HEK293T (cell line): Measurements from ENCODE around the gene GPR155.
"Not testable (repeated sequence)": the region's sequence is repeated elsewhere in the genome, so short reads cannot be mapped to it uniquely, and the experiment has no call there.

ENCODE experiments used
- CTCF ChIA-PET: fragments of 350-600 bp; formaldehyde crosslinking; extraction: SDS; loops from one replicate; lab custom pipeline; 2021; ENCODE audit warnings: antibody characterized with exemption, inconsistent platforms; lab: Yijun Ruan, JAX
- POLR2A ChIA-PET: fragments of 350-600 bp; formaldehyde crosslinking; extraction: SDS; loops from one replicate; lab custom pipeline; 2020; ENCODE audit warnings: antibody characterized with exemption, inconsistent platforms; lab: Yijun Ruan, JAX
- DNase-seq: peaks from one replicate; pipeline ENCODE4 v3.0.0; 2012; ENCODE audit warnings: mixed read lengths; ENCODE audit errors: extremely low spot score
- ARNT ChIP-seq: fragments of 450-650 bp; IDR thresholded peaks from 2 replicates; pipeline ENCODE4 v1.6.1; 2017; ENCODE audit warnings: mild to moderate bottlenecking
- BHLHE40 ChIP-seq: fragments of 450-650 bp; IDR thresholded peaks from 2 replicates; pipeline ENCODE4 v1.6.1; 2016; ENCODE audit warnings: mild to moderate bottlenecking, moderate library complexity, borderline replicate concordance
- CTBP1 ChIP-seq: fragments of 450-650 bp; IDR thresholded peaks from 2 replicates; pipeline ENCODE4 v1.6.1; 2016; ENCODE audit warnings: borderline replicate concordance
- ELF4 ChIP-seq: fragments of 450-650 bp; IDR thresholded peaks from 2 replicates; pipeline ENCODE4 v1.6.1; 2017; ENCODE audit warnings: antibody characterized with exemption
- FOXA1 ChIP-seq: fragments of 450-650 bp; IDR thresholded peaks from 2 replicates; pipeline ENCODE4 v1.6.1; 2016; ENCODE audit warnings: mild to moderate bottlenecking
- FOXK2 ChIP-seq: fragments of 450-650 bp; IDR thresholded peaks from 2 replicates; pipeline ENCODE4 v1.6.1; 2016; ENCODE audit warnings: mild to moderate bottlenecking
- FOXM1 ChIP-seq: fragments of 450-650 bp; IDR thresholded peaks from 2 replicates; pipeline ENCODE4 v1.6.1; 2017; ENCODE audit warnings: mild to moderate bottlenecking, borderline replicate concordance
- HDGF ChIP-seq: fragments of 450-650 bp; IDR thresholded peaks from 2 replicates; pipeline ENCODE4 v1.6.1; 2017; ENCODE audit warnings: antibody characterized with exemption, borderline replicate concordance
- L3MBTL2 ChIP-seq: fragments of 450-650 bp; conservative IDR thresholded peaks from 2 replicates; pipeline ENCODE4 v1.6.1; 2016; ENCODE audit warnings: mild to moderate bottlenecking
- LEF1 ChIP-seq: fragments of 450-650 bp; IDR thresholded peaks from 2 replicates; pipeline ENCODE4 v1.6.1; 2017; ENCODE audit warnings: mild to moderate bottlenecking, borderline replicate concordance
- NFRKB ChIP-seq: fragments of 450-650 bp; IDR thresholded peaks from 2 replicates; pipeline ENCODE4 v1.6.1; 2016; ENCODE audit warnings: mild to moderate bottlenecking, moderate library complexity
- SP1 ChIP-seq: fragments of 450-650 bp; IDR thresholded peaks from 2 replicates; pipeline ENCODE4 v1.6.1; 2017
- SUZ12 ChIP-seq: fragments of 450-650 bp; IDR thresholded peaks from 2 replicates; pipeline ENCODE4 v1.6.1; 2016; ENCODE audit warnings: mild to moderate bottlenecking
- TARDBP ChIP-seq: fragments of 450-650 bp; IDR thresholded peaks from 2 replicates; pipeline ENCODE4 v1.6.1; 2016
- ZNF384 ChIP-seq: fragments of 450-650 bp; IDR thresholded peaks from 2 replicates; pipeline ENCODE4 v1.6.1; 2016
- TF ChIP-seq, protein P1 (sequence below): fragments of 450-650 bp; IDR thresholded peaks from 2 replicates; pipeline ENCODE4 v1.6.1; 2016

The GPR155 gene

DNA sequence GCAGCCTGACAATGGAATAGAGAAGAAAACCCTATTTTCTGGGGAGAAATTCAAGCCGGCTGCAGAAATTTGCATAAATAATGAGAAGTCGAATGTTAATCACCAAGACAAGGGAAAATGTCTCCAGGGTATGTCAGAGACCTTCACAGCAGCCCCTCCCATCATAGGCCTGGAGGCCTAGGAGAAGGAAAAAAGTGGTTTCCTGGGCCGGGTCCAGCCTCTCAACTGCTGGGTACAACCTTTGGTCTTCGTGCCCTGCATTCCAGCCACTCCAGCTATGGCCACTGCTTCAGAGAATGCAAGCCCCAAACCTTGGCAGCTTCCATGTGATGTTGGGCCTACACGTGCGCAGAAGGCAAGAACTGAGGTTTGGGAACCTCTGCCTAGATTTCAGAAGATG lies 97.3 kb downstream of the GPR155 start:
- CTCF ChIA-PET = no interaction called here
- DNase-seq = no peak
- TF ChIP-seq ARNT (no peak), BHLHE40 (no peak)
- POLR2A ChIA-PET = no interaction called here

- POLR2A ChIA-PET, CTCF ChIA-PET, DNase-seq: not testable (repeated sequence)
These were observed 98.1 kb downstream of the GPR155 start for GRCh38 chr2:174388706-174389105.

- ChIA-PET CTCF (no interaction called here), POLR2A (no interaction called here)
- TF ChIP-seq ARNT (no peak), TARDBP (no peak), LEF1 (no peak), SP1 (no peak), SUZ12 (no peak), ELF4 (no peak), FOXM1 (no peak), BHLHE40 (no peak), ZNF384 (no peak), CTBP1 (no peak), L3MBTL2 (no peak), FOXK2 (no peak)
- DNase-seq = no peak
These were observed 101.6 kb downstream of the GPR155 start for GRCh38 chr2:174385201-174385600.

DNA sequence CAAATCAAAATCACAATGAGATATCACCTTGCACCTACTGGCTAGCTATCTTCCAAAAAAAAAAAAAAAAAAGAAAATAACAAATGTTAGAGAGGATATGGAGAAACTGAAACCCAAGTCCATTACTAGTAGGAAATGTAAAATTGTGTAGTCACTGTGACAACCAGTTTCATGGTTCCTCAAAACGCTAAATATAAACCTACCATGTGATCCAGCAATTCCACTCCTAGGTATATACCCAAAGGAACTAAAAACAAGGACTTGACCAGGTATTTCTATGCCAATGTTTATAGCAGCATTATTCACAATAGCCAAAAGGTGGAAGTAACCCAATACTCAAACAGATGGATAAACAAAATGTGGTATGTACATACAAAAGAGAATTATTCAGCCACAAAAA lies 103.0 kb downstream of the GPR155 start:
- no peak for DNase-seq
- TF ChIP-seq SUZ12 (no peak), LEF1 (no peak), NFRKB (no peak), FOXA1 (no peak), ARNT (no peak), BHLHE40 (no peak), ZNF384 (no peak), HDGF (no peak), FOXK2 (no peak), ELF4 (no peak), SP1 (no peak), CTBP1 (no peak), L3MBTL2 (no peak), TARDBP (no peak), FOXM1 (no peak)
- TF ChIP-seq, protein P1, sequence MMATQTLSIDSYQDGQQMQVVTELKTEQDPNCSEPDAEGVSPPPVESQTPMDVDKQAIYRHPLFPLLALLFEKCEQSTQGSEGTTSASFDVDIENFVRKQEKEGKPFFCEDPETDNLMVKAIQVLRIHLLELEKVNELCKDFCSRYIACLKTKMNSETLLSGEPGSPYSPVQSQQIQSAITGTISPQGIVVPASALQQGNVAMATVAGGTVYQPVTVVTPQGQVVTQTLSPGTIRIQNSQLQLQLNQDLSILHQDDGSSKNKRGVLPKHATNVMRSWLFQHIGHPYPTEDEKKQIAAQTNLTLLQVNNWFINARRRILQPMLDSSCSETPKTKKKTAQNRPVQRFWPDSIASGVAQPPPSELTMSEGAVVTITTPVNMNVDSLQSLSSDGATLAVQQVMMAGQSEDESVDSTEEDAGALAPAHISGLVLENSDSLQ = no peak
- POLR2A ChIA-PET = no interaction called here
- CTCF ChIA-PET = interaction anchor here (0.6 kb wide), 1 partner anchor 497 kb away, joined by 3 read pairs; no protein-coding TSS in a partner anchor
